ENCODE data around the gene TRMU. TPM values are rescaled to one million over a fixed set of nuclear protein-coding genes. Genes with fewer than 3 reads are reported as not detected.

Gene TRMU
- total and polyA plus RNA-seq, 2 of the 8 experiments (the other 6 are each of a cell fraction or from before 2014, with no cell fraction given) = 43.4 to 70.6 TPM

GRCh38 chr22:46371623-46372226 is 36.2 kb downstream of the TRMU start (continued):
- TF ChIP-seq BRCA1 (IDR thresholded peaks at IDR 0.05; ENCODE audit: low read depth, low read length) = no peak
- no peak for TF ChIP-seq SP1 (IDR thresholded peaks at IDR 0.05; ENCODE audit: low read depth, low read length)
- TF ChIP-seq RBBP5 (IDR thresholded peaks at IDR 0.05; ENCODE audit: borderline replicate concordance, low read depth, low read length) = no peak
- no peak for TF ChIP-seq YY1 (IDR thresholded peaks at IDR 0.05; ENCODE audit: low read depth, low read length)
- TF ChIP-seq EZH2 (IDR thresholded peaks at IDR 0.05; ENCODE audit: low read depth, low read length, severe bottlenecking) = no peak
- no peak for TF ChIP-seq SUZ12 (IDR thresholded peaks at IDR 0.05; ENCODE audit: low read length)
